Psoas muscle (tissue), 7 donors: ENCODE measurements around the gene NKX2-8. TPM values are rescaled to one million over a fixed set of nuclear protein-coding genes. Genes with fewer than 3 reads are reported as not detected.

Experiments used
- polyA plus RNA-seq, 3 donors: library from polyadenylated mRNA; stranded (reverse); fragments of 200-250 nt; gene quantifications; one replicate each; pipeline ENCODE4 v1.2.3, GENCODE V29; 2013
- total RNA-seq, 4 donors: library from RNA; stranded (reverse); fragmentation: NEBNext Ultra II Directional in 2 of 4; extraction: Animal tissue kit (Norgen Biotek cat#: 25700) in 2 of 4; gene quantifications; one replicate each; pipeline versions ENCODE4 v1.2.1 to v1.2.4, GENCODE V29; 2021 to 2023
- donor health status: healthy with polysubstance abuse.
- donor health status: DM: no; HTN: no; CAD: no; lungs with moderate emphysema.
- donor health status: Bipolar disorder and iron deficiency.
- donor health status: healthy.
- donor health status: DM: no; HTN: no; CAD: no.
- donor health status: DM: no; HTN: no; CAD: no.
- donor health status: DM: yes; HTN: yes; CAD: no.

Gene NKX2-8
- total and polyA plus RNA-seq, 7 donors: not detected

Other genes with a start within 250 kb of the NKX2-8 start
- not detected for gene NKX2-1, start 62.4 kb downstream of the NKX2-8 start, total RNA-seq
- gene NKX2-1, start 62.4 kb downstream of the NKX2-8 start, polyA plus RNA-seq: not detected
- gene PAX9, start 79.2 kb upstream of the NKX2-8 start, total RNA-seq: 1 to 10 TPM in 1 of 4 donors, under 1 TPM in 3; 0.24 to 1.4 (median 0.56) TPM
- gene PAX9, start 79.2 kb upstream of the NKX2-8 start, polyA plus RNA-seq: under 1 TPM; 0.13 to 0.49 (median 0.47) TPM